SK-N-SH treated with all-trans-retinoic acid at 6 μM for 48 hours (cell line): Measurements from ENCODE around the gene PPP1R3A.

Experiments
- ATAC-seq: fragments of 200-7000 bp; cut with Tn5 transposase; 3 replicates; pipeline ENCODE4 v1.9.1; 2020; ENCODE audit warnings: mild to moderate bottlenecking, moderate library complexity
- BACH2 ChIP-seq: fragments of 250-450 bp; sonication (Bioruptor Pico); IDR thresholded peaks from 2 replicates; pipeline ENCODE4 v1.9.0; 2021; ENCODE audit warnings: mild to moderate bottlenecking, borderline replicate concordance
- CREB5 ChIP-seq: fragments of 250-450 bp; sonication (Bioruptor Pico); IDR thresholded peaks from 2 replicates; pipeline ENCODE4 v1.5.1; 2020; ENCODE audit warnings: low read depth, mild to moderate bottlenecking, moderate library complexity
- CSDC2 ChIP-seq: fragments of 250-450 bp; sonication (Bioruptor Pico); IDR thresholded peaks from 2 replicates; pipeline ENCODE4 v1.5.0; 2020; ENCODE audit warnings: mild to moderate bottlenecking, moderate library complexity
- CSRNP3 ChIP-seq: fragments of 250-450 bp; sonication (Bioruptor Pico); IDR thresholded peaks from 2 replicates; pipeline ENCODE4 v1.5.1; 2021; ENCODE audit warnings: mild to moderate bottlenecking, moderate library complexity
- ESRRG ChIP-seq: fragments of 250-450 bp; sonication (Bioruptor Pico); IDR thresholded peaks from 2 replicates; pipeline ENCODE4 v1.6.1; 2021; ENCODE audit warnings: mild to moderate bottlenecking
- GLIS3 ChIP-seq: fragments of 250-450 bp; sonication (Bioruptor Pico); IDR thresholded peaks from 2 replicates; pipeline ENCODE4 v1.5.0; 2020; ENCODE audit warnings: mild to moderate bottlenecking, moderate library complexity
- ISL1 ChIP-seq: fragments of 250-450 bp; sonication (Bioruptor Pico); IDR thresholded peaks from 2 replicates; pipeline ENCODE4 v2.1.2; 2022; ENCODE audit warnings: mild to moderate bottlenecking, moderate library complexity
- OSR1 ChIP-seq: fragments of 250-450 bp; sonication (Bioruptor Pico); IDR thresholded peaks from 2 replicates; pipeline ENCODE4 v1.8.0; 2022; ENCODE audit warnings: moderate library complexity, mild to moderate bottlenecking, inconsistent platforms
- PATZ1 ChIP-seq: fragments of 250-450 bp; sonication (Bioruptor Pico); IDR thresholded peaks from 2 replicates; pipeline ENCODE4 v1.8.0; 2020; ENCODE audit warnings: mild to moderate bottlenecking, moderate library complexity, borderline replicate concordance
- POU6F1 ChIP-seq: fragments of 250-450 bp; sonication (Bioruptor Pico); IDR thresholded peaks from 2 replicates; pipeline ENCODE4 v1.8.0; 2021; ENCODE audit warnings: low read depth, mild to moderate bottlenecking, moderate library complexity, borderline replicate concordance
- PPARA ChIP-seq: fragments of 250-450 bp; sonication (Bioruptor Pico); IDR thresholded peaks from 2 replicates; pipeline ENCODE4 v1.5.0; 2020; ENCODE audit warnings: mild to moderate bottlenecking, borderline replicate concordance
- RARB ChIP-seq: fragments of 250-450 bp; sonication (Bioruptor Pico); IDR thresholded peaks from 2 replicates; pipeline ENCODE4 v1.8.0; 2021; ENCODE audit warnings: mild to moderate bottlenecking, moderate library complexity
- SNAI2 ChIP-seq: fragments of 250-450 bp; sonication (Bioruptor Pico); IDR thresholded peaks from 2 replicates; pipeline ENCODE4 v1.5.0; 2020; ENCODE audit warnings: mild to moderate bottlenecking, moderate library complexity
- TCF4 ChIP-seq: fragments of 250-450 bp; sonication (Bioruptor Pico); IDR thresholded peaks from 2 replicates; pipeline ENCODE4 v1.8.0; 2021; ENCODE audit warnings: mild to moderate bottlenecking, moderate library complexity, borderline replicate concordance
- TOX ChIP-seq: fragments of 250-450 bp; sonication (Bioruptor Pico); IDR thresholded peaks from 2 replicates; pipeline ENCODE4 v1.8.0; 2021; ENCODE audit warnings: mild to moderate bottlenecking, moderate library complexity, borderline replicate concordance
- TSHZ2 ChIP-seq: fragments of 250-450 bp; sonication (Bioruptor Pico); IDR thresholded peaks from 2 replicates; pipeline ENCODE4 v1.5.0; 2020; ENCODE audit warnings: mild to moderate bottlenecking, moderate library complexity
- ZFP3 ChIP-seq: fragments of 250-450 bp; sonication (Bioruptor Pico); IDR thresholded peaks from 2 replicates; pipeline ENCODE4 v1.5.0; 2020; ENCODE audit warnings: mild to moderate bottlenecking, moderate library complexity
- ZFP30 ChIP-seq: fragments of 450-650 bp; formaldehyde crosslinking; IDR thresholded peaks from 2 replicates; pipeline ENCODE4 v1.5.0; 2022; ENCODE audit warnings: mild to moderate bottlenecking, moderate library complexity
- ZNF70 ChIP-seq: fragments of 450-650 bp; formaldehyde crosslinking; IDR thresholded peaks from 2 replicates; pipeline ENCODE4 v1.5.0; 2020; ENCODE audit warnings: mild to moderate bottlenecking, moderate library complexity
- ZNF8 ChIP-seq: fragments of 450-650 bp; formaldehyde crosslinking; IDR thresholded peaks from 2 replicates; pipeline ENCODE4 v1.5.0; 2020; ENCODE audit warnings: mild to moderate bottlenecking, moderate library complexity

Gene PPP1R3A

GRCh38 chr7:113835367-113835766 lies 83.4 kb downstream of the PPP1R3A start (continued):
- TF ChIP-seq CSRNP3: no peak
- TF ChIP-seq CREB5 (CRISPR knock-in tag): no peak

- no peak for ATAC-seq
These were observed 86.5 kb downstream of the PPP1R3A start for GRCh38 chr7:113832196-113832745.

GRCh38 chr7:113831556-113831955 lies 87.3 kb downstream of the PPP1R3A start:
- TF ChIP-seq TSHZ2 (no peak), CSRNP3 (no peak), ZNF8 (CRISPR knock-in tag) (no peak), TOX (CRISPR knock-in tag) (no peak), CSDC2 (CRISPR knock-in tag) (no peak), SNAI2 (CRISPR knock-in tag) (no peak), ZNF70 (no peak), ZFP30 (CRISPR knock-in tag) (no peak)
- ATAC-seq: no peak

More at GRCh38 chr7:113832196-113832745, 86.5 kb downstream of the PPP1R3A start:
- TF ChIP-seq ESRRG (CRISPR knock-in tag): no peak
- TF ChIP-seq RARB (CRISPR knock-in tag): no peak
- no peak for TF ChIP-seq TSHZ2
- no peak for TF ChIP-seq ZNF70
- TF ChIP-seq GLIS3 (CRISPR knock-in tag): no peak
- no peak for TF ChIP-seq ZFP3 (CRISPR knock-in tag)
- no peak for TF ChIP-seq ZFP30 (CRISPR knock-in tag)
- no peak for TF ChIP-seq POU6F1
- no peak for TF ChIP-seq PPARA (CRISPR knock-in tag)
- no peak for TF ChIP-seq ZNF8 (CRISPR knock-in tag)
- no peak for TF ChIP-seq TOX (CRISPR knock-in tag)
- no peak for TF ChIP-seq OSR1 (CRISPR knock-in tag)
- TF ChIP-seq, all 23 proteins: peak for 0

- no peak for ATAC-seq
- TF ChIP-seq ZNF8 (CRISPR knock-in tag): no peak
- TF ChIP-seq ZFP3 (CRISPR knock-in tag): no peak
- TF ChIP-seq ESRRG (CRISPR knock-in tag): no peak
- no peak for TF ChIP-seq ISL1 (CRISPR knock-in tag)
- TF ChIP-seq TOX (CRISPR knock-in tag): no peak
- no peak for TF ChIP-seq TCF4 (CRISPR knock-in tag)
- no peak for TF ChIP-seq BACH2
- TF ChIP-seq SNAI2 (CRISPR knock-in tag): no peak
- no peak for TF ChIP-seq CSDC2 (CRISPR knock-in tag)
- TF ChIP-seq CSRNP3: no peak
- TF ChIP-seq PATZ1 (CRISPR knock-in tag): no peak
- TF ChIP-seq RARB (CRISPR knock-in tag): no peak
- no peak for TF ChIP-seq ZNF70
These were observed 90.2 kb downstream of the PPP1R3A start for GRCh38 chr7:113828581-113828980.
